H1 (cell line): ENCODE data around the gene SPAG16.

ENCODE experiments used
- EGR1 ChIP-seq: IDR thresholded peaks from 2 replicates; pipeline ENCODE4 v1.6.1; 2011; ENCODE audit warnings: low read depth, low read length, borderline replicate concordance
- GTF2F1 ChIP-seq: IDR thresholded peaks from 2 replicates; pipeline ENCODE4 v1.6.1; 2012; ENCODE audit warnings: low read depth, low read length, improper control_type of control experiment, borderline replicate concordance
- MAFK ChIP-seq: IDR thresholded peaks from 2 replicates; pipeline ENCODE4 v1.6.1; 2012; ENCODE audit warnings: low read depth, mild to moderate bottlenecking, improper control_type of control experiment, low read length
- POLR2A ChIP-seq, 2 experiments: IDR thresholded peaks; 1 replicate in 1 of 2; 2 replicates in 1 of 2; pipeline ENCODE4 v1.6.1; 2011; ENCODE audit warnings: low read depth in 2 of 2, low read length in 2 of 2, mild to moderate bottlenecking in 2 of 2; ENCODE audit errors: control extremely low read depth in 1 of 2
- SP1 ChIP-seq: IDR thresholded peaks from 2 replicates; pipeline ENCODE4 v1.6.1; 2011; ENCODE audit warnings: low read depth, low read length
- TF ChIP-seq, protein P1 (sequence below), 3 experiments: IDR thresholded peaks; 1 replicate in 2 of 3; 2 replicates in 1 of 3; pipeline versions ENCODE4 v1.5.1 to v1.6.1; 2011; ENCODE audit warnings: low read length in 3 of 3, mild to moderate bottlenecking in 3 of 3, inconsistent platforms in 2 of 3, low read depth in 1 of 3, moderate library complexity in 1 of 3; ENCODE audit not compliant: insufficient read depth in 1 of 3; ENCODE audit errors: control extremely low read depth in 1 of 3

DNA sequence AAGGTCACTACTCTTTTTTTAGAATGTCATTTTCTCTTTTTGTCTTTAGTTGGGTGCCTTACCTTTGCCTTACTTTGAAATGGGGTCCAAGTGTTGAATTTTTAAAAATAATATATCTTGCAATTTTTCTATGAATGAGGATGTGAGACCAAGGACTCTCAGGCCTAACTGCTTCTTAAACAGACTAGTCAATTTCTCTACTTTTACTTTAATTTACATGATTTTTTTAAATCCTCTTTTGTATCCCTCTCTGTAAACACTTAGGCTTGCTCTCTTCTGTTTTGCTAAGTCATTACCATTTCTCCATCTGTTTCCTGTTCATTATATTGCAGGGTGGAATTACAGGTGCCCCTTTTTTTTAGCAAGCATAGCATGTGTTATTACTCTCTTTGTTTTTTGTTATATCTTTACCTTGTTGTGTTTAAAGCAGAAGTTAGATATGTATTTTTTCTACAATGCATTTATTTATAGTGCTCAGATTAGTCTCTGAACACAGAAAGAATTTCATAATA lies 261.8 kb downstream of the SPAG16 start:
- no peak for TF ChIP-seq POLR2A (IDR thresholded peaks at IDR 0.05; ENCODE audit: control extremely low read depth in 1 of 2, low read depth in 2 of 2, low read length in 2 of 2)
- no peak for TF ChIP-seq MAFK
- TF ChIP-seq, protein P1, sequence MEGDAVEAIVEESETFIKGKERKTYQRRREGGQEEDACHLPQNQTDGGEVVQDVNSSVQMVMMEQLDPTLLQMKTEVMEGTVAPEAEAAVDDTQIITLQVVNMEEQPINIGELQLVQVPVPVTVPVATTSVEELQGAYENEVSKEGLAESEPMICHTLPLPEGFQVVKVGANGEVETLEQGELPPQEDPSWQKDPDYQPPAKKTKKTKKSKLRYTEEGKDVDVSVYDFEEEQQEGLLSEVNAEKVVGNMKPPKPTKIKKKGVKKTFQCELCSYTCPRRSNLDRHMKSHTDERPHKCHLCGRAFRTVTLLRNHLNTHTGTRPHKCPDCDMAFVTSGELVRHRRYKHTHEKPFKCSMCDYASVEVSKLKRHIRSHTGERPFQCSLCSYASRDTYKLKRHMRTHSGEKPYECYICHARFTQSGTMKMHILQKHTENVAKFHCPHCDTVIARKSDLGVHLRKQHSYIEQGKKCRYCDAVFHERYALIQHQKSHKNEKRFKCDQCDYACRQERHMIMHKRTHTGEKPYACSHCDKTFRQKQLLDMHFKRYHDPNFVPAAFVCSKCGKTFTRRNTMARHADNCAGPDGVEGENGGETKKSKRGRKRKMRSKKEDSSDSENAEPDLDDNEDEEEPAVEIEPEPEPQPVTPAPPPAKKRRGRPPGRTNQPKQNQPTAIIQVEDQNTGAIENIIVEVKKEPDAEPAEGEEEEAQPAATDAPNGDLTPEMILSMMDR (IDR thresholded peaks at IDR 0.05; ENCODE audit: control extremely low read depth in 1 of 3, insufficient read depth in 1 of 3, low read depth in 1 of 3, low read length in 3 of 3), result no peak
- no peak for TF ChIP-seq SP1
- TF ChIP-seq EGR1, result no peak
- no peak for TF ChIP-seq GTF2F1
